GM10248 (cell line): Measurements from ENCODE around the gene POLR2C.

Experiments
- CTCF ChIA-PET: fragments of 300-600 bp; sonication (Branson Sonifier 250); formaldehyde crosslinking; extraction: SDS; loops from one replicate; lab custom pipeline; 2021; ENCODE audit warnings: antibody characterized with exemption; lab: Yijun Ruan, JAX
- POLR2A ChIA-PET: fragments of 350-650 bp; sonication (Branson Sonifier 250); formaldehyde crosslinking; extraction: SDS; loops from one replicate; lab custom pipeline; 2020; ENCODE audit warnings: antibody characterized with exemption; lab: Yijun Ruan, JAX
- DNase-seq: peaks from one replicate; pipeline ENCODE4 v3.0.0; 2012; ENCODE audit errors: extremely low spot score
- CTCF ChIP-seq: IDR thresholded peaks from 2 replicates; pipeline ENCODE4 v1.5.1; 2012; ENCODE audit warnings: mild to moderate bottlenecking, low read depth; ENCODE audit errors: extremely low read depth, missing control alignments, control extremely low read depth

The POLR2C gene

GRCh38 chr16:57474671-57475661, 12.5 kb downstream of the POLR2C start:
- no peak for DNase-seq
- no peak for TF ChIP-seq CTCF
- ChIA-PET CTCF (interaction anchor here (0.8 to 7.9 kb wide), 11 partner anchors 9 to 624 kb away, joined by 3 to 55 read pairs (median 5); partner anchors contain the start of genes DOK4 and POLR2C), POLR2A (interaction anchor here (0.6 to 1.3 kb wide), 2 partner anchors 13 to 311 kb away, joined by 3 read pairs; partner anchors contain the start of gene POLR2C)

GRCh38 chr16:57475711-57476339, 13.3 kb downstream of the POLR2C start:
- ChIA-PET POLR2A (no interaction called here), CTCF (interaction anchor here (0.9 to 7.9 kb wide), 11 partner anchors 8 to 625 kb away, joined by 3 to 55 read pairs (median 5); partner anchors contain the start of genes DOK4 and POLR2C)
- peak; percentile 49 for TF ChIP-seq CTCF
- DNase-seq: peak; percentile 89

- no peak for DNase-seq
- TF ChIP-seq CTCF: no peak
- ChIA-PET CTCF (interaction anchor here (0.9 to 7.9 kb wide), 7 partner anchors 9 to 54 kb away, joined by 3 to 55 read pairs (median 4); partner anchors contain the start of genes DOK4 and POLR2C), POLR2A (no interaction called here)
These were observed 14.3 kb downstream of the POLR2C start for GRCh38 chr16:57476546-57477410.

GRCh38 chr16:57477531-57478202, 15.2 kb downstream of the POLR2C start:
- CTCF ChIA-PET: interaction anchor here (1.4 to 7.9 kb wide), 4 partner anchors 13 to 54 kb away, joined by 3 to 55 read pairs (median 4); partner anchors contain the start of gene POLR2C
- no peak for DNase-seq
- POLR2A ChIA-PET: no interaction called here

More at GRCh38 chr16:57477531-57478202, 15.2 kb downstream of the POLR2C start:
- no peak for TF ChIP-seq CTCF
